OCI-M1 (cell line): ENCODE results near the gene MAP3K12.

Experiments
- DNase-seq: peaks from one replicate; lab custom pipeline; 2025; lab: John Stamatoyannopoulos, UW

Gene MAP3K12

DNA sequence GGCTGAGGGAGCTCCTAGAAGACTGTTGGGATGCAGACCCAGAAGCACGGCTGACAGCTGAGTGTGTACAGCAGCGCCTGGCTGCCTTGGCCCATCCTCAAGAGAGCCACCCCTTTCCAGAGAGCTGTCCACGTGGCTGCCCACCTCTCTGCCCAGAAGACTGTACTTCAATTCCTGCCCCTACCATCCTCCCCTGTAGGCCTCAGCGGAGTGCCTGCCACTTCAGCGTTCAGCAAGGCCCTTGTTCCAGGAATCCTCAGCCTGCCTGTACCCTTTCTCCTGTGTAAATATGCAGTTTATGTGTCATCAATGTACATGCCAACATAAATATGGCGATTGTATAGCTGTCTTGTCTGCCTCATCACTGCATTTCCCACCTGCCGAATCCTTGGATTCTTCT is 68.1 kb downstream of the MAP3K12 start:
- DNase-seq, result no peak

DNA sequence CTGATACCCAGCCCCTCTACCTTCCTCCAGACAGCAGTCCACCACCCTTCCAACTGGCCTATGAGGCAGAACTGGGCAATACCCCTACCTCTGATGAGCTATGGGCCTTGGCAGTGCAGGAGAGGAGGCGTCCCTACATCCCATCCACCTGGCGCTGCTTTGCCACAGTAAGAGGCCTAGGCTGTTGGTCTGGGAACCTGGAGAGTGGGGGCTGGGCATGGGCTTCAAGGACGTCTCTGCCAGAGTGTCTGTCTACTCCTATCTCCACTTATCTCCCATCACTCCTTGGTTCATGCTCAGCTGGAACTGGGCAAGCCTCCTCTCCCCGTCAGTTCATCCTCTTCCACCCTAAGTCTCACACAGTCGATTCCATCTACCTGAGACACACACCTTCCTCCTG is 69.1 kb downstream of the MAP3K12 start:
- DNase-seq, result no peak
